Measurements from ENCODE around the gene OR1F1. TPM values are rescaled to one million over a fixed set of nuclear protein-coding genes. Genes with fewer than 3 reads are reported as not detected.

Gene OR1F1
- total and polyA plus RNA-seq, 2 of the 8 experiments (the other 6 are each of a cell fraction or from before 2014, with no cell fraction given): 0.52 to 1.2 TPM

DNA sequence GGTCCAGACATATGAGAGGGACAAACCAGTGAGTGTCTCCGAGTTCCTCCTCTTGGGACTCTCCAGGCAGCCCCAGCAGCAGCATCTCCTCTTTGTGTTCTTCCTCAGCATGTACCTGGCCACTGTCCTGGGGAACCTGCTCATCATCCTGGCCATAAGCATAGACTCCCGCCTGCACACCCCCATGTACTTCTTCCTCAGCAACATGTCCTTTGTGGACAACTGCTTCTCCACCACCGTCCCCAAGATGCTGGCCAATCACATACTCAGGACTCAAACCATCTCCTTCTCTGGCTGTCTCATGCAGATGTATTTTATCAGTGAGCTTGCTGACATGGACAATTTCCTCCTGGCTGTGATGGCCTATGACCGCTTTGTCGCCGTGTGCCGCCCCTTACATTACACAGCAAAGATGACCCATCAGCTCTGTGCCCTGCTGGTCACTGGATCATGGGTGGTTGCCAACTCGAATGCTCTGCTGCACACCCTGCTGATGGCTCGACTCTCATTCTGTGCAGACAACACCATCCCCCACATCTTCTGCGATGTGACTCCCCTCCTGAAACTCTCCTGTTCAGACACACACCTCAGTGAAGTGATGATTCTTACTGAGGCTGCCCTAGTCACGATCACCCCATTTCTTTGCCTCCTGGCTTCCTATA lies 27.7 kb downstream of the OR1F1 start (continued):
- TF ChIP-seq, protein P1, sequence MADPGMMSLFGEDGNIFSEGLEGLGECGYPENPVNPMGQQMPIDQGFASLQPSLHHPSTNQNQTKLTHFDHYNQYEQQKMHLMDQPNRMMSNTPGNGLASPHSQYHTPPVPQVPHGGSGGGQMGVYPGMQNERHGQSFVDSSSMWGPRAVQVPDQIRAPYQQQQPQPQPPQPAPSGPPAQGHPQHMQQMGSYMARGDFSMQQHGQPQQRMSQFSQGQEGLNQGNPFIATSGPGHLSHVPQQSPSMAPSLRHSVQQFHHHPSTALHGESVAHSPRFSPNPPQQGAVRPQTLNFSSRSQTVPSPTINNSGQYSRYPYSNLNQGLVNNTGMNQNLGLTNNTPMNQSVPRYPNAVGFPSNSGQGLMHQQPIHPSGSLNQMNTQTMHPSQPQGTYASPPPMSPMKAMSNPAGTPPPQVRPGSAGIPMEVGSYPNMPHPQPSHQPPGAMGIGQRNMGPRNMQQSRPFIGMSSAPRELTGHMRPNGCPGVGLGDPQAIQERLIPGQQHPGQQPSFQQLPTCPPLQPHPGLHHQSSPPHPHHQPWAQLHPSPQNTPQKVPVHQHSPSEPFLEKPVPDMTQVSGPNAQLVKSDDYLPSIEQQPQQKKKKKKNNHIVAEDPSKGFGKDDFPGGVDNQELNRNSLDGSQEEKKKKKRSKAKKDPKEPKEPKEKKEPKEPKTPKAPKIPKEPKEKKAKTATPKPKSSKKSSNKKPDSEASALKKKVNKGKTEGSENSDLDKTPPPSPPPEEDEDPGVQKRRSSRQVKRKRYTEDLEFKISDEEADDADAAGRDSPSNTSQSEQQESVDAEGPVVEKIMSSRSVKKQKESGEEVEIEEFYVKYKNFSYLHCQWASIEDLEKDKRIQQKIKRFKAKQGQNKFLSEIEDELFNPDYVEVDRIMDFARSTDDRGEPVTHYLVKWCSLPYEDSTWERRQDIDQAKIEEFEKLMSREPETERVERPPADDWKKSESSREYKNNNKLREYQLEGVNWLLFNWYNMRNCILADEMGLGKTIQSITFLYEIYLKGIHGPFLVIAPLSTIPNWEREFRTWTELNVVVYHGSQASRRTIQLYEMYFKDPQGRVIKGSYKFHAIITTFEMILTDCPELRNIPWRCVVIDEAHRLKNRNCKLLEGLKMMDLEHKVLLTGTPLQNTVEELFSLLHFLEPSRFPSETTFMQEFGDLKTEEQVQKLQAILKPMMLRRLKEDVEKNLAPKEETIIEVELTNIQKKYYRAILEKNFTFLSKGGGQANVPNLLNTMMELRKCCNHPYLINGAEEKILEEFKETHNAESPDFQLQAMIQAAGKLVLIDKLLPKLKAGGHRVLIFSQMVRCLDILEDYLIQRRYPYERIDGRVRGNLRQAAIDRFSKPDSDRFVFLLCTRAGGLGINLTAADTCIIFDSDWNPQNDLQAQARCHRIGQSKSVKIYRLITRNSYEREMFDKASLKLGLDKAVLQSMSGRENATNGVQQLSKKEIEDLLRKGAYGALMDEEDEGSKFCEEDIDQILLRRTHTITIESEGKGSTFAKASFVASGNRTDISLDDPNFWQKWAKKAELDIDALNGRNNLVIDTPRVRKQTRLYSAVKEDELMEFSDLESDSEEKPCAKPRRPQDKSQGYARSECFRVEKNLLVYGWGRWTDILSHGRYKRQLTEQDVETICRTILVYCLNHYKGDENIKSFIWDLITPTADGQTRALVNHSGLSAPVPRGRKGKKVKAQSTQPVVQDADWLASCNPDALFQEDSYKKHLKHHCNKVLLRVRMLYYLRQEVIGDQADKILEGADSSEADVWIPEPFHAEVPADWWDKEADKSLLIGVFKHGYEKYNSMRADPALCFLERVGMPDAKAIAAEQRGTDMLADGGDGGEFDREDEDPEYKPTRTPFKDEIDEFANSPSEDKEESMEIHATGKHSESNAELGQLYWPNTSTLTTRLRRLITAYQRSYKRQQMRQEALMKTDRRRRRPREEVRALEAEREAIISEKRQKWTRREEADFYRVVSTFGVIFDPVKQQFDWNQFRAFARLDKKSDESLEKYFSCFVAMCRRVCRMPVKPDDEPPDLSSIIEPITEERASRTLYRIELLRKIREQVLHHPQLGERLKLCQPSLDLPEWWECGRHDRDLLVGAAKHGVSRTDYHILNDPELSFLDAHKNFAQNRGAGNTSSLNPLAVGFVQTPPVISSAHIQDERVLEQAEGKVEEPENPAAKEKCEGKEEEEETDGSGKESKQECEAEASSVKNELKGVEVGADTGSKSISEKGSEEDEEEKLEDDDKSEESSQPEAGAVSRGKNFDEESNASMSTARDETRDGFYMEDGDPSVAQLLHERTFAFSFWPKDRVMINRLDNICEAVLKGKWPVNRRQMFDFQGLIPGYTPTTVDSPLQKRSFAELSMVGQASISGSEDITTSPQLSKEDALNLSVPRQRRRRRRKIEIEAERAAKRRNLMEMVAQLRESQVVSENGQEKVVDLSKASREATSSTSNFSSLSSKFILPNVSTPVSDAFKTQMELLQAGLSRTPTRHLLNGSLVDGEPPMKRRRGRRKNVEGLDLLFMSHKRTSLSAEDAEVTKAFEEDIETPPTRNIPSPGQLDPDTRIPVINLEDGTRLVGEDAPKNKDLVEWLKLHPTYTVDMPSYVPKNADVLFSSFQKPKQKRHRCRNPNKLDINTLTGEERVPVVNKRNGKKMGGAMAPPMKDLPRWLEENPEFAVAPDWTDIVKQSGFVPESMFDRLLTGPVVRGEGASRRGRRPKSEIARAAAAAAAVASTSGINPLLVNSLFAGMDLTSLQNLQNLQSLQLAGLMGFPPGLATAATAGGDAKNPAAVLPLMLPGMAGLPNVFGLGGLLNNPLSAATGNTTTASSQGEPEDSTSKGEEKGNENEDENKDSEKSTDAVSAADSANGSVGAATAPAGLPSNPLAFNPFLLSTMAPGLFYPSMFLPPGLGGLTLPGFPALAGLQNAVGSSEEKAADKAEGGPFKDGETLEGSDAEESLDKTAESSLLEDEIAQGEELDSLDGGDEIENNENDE (IDR thresholded peaks at IDR 0.05; ENCODE audit: insufficient replicate concordance, low read length): no peak
- no peak for TF ChIP-seq EP300 (IDR thresholded peaks at IDR 0.05; ENCODE audit: borderline replicate concordance in 1 of 2, low read depth in 2 of 2, low read length in 2 of 2)
- TF ChIP-seq EGR1 (IDR thresholded peaks at IDR 0.05; ENCODE audit: borderline replicate concordance, low read depth, low read length): no peak
- no peak for TF ChIP-seq CHD2 (IDR thresholded peaks at IDR 0.05; ENCODE audit: low read length)
- TF ChIP-seq ASH2L (IDR thresholded peaks at IDR 0.05; ENCODE audit: low read length): no peak
- no peak for TF ChIP-seq BRCA1 (IDR thresholded peaks at IDR 0.05; ENCODE audit: low read depth, low read length)
- no peak for TF ChIP-seq RBBP5 (IDR thresholded peaks at IDR 0.05; ENCODE audit: borderline replicate concordance, low read depth, low read length)
- no peak for TF ChIP-seq POU5F1 (IDR thresholded peaks at IDR 0.05; ENCODE audit: low read depth, low read length)
- TF ChIP-seq PHF8 (conservative IDR thresholded peaks at IDR 0.05; ENCODE audit: low read depth, low read length): no peak
- TF ChIP-seq BACH1 (IDR thresholded peaks at IDR 0.05; ENCODE audit: low read length): no peak
- TF ChIP-seq MAFK (IDR thresholded peaks at IDR 0.05; ENCODE audit: low read depth, low read length): no peak
- TF ChIP-seq SP2 (IDR thresholded peaks at IDR 0.05; ENCODE audit: low read length): no peak
